Mucosa of stomach (tissue), 1 donor: ENCODE results near the gene RILPL2.
A peak's percentile ranks its signal among the peaks of the same experiment; 100 is the strongest.
"Not testable (repeated sequence)": the region's sequence is repeated elsewhere in the genome, so short reads cannot be mapped to it uniquely, and the experiment has no call there.

Experiments used
- H3K27me3 ChIP-seq: one replicate; pipeline ENCODE4 v1.7.0; 2013; ENCODE audit warnings: mild to moderate bottlenecking, low read length; ENCODE audit not compliant: control insufficient read depth, insufficient read depth
- H3K36me3 ChIP-seq: one replicate; pipeline ENCODE4 v1.7.0; 2013; ENCODE audit warnings: low read length; ENCODE audit not compliant: control insufficient read depth, insufficient read depth
- H3K4me1 ChIP-seq: one replicate; pipeline ENCODE4 v1.7.0; 2013; ENCODE audit warnings: mild to moderate bottlenecking, low read length; ENCODE audit not compliant: control insufficient read depth, insufficient read depth
- H3K4me3 ChIP-seq: one replicate; pipeline ENCODE4 v1.7.0; 2013; ENCODE audit warnings: low read length
- H3K9ac ChIP-seq: one replicate; pipeline ENCODE4 v1.7.0; 2013; ENCODE audit warnings: mild to moderate bottlenecking, low read length, moderate library complexity
- H3K9me3 ChIP-seq: one replicate; pipeline ENCODE4 v1.7.0; 2013; ENCODE audit warnings: mild to moderate bottlenecking, low read length, moderate library complexity; ENCODE audit not compliant: control insufficient read depth
- donor health status: Pancreatic carcinoma.

RILPL2 gene

DNA sequence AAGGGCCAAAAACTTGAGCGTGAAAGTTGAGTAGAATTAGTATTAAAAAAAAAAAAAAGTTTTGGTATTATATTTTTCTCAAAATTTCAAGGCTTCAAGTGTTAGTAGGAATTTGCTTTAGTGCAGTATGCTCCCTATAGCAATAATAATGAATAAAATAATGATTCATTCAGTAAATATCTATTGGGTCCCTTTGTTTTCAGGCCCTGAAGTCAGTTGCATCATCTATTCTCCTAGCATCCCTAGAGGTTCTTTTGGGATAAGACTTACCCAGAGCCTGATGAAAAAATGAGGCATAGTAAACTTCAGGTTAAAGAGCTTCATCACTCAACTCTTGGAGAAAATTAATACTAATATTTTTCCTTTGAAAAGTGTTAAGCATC is 51.5 kb downstream of the RILPL2 start:
- no peaks in the 10 kb centered on the region for H3K27me3 ChIP-seq
- no peaks in the 10 kb centered on the region for H3K9me3 ChIP-seq
- H3K9ac ChIP-seq, result peak overlapping the region; percentile 64
- H3K4me3 ChIP-seq, result no peak overlapping the region
- H3K4me1 ChIP-seq, result peaks cover 14% of the 10 kb centered on the region
- no peaks in the 10 kb centered on the region for H3K36me3 ChIP-seq

DNA sequence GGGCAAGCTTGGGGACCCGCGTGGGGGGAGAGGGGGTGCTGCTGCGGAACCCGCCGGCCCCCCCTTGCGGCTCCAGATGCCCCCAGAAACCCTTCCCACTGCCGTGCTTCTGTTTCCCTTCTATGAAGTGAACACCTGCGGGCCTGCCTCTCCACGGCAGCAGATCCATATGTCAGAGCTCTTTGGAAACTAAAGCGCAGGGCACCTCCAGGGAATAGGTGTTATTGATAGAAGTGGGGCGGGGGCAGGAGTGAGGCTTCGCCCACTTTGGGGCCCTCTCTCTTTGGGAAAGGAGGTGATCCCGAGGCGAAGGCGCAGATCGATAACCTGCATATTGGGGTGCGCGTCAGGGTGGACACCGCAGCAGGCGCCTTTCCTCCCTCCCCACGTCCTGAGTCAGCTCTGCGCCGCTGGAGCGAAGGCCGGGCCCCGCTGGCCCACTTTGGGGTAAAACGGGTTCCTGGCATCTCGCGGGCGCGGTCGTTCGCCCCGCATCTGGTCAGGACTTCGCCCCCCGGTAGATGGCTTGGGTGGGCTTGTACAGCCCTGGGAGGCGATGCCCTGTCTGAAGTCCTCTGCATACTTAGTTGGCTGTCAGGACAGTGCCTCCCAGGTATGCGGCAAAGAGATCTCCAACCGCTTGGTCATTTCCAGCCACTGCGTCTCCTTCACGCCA is 52.0 kb downstream of the RILPL2 start:
- Histone ChIP-seq H3K9ac (peak overlapping the region; percentile 64), H3K36me3 (no peaks in the 10 kb centered on the region), H3K9me3 (no peaks in the 10 kb centered on the region), H3K4me1 (peaks cover 13% of the 10 kb centered on the region), H3K4me3 (peak overlapping the region; percentile 63), H3K27me3 (no peaks in the 10 kb centered on the region)

DNA sequence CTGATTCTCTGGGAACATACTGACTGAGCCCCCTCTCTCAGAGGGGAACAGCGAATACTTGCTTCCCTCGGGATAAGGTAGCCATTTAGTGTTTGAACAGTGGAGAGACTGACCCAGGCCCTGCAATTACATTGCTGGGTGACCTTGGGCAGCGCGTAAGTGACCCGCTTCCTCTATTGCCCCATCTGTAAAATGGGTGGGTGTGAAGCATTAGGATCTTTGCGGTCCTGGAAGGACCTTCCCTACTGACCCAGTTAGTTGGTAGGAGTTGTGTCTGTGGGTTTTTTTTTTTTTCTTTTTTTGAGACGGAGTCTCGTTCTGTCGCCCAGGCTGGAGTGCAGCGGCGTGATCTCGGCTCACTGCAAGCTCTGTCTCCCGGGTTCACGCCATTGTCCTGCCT is 53.8 kb downstream of the RILPL2 start:
- no peak overlapping the region for H3K9ac ChIP-seq
- H3K4me1 ChIP-seq, result peaks cover 8% of the 10 kb centered on the region
- H3K27me3 ChIP-seq, result no peaks in the 10 kb centered on the region
- H3K36me3 ChIP-seq, result no peaks in the 10 kb centered on the region
- H3K4me3 ChIP-seq, result no peak overlapping the region
- H3K9me3 ChIP-seq, result no peaks in the 10 kb centered on the region

DNA sequence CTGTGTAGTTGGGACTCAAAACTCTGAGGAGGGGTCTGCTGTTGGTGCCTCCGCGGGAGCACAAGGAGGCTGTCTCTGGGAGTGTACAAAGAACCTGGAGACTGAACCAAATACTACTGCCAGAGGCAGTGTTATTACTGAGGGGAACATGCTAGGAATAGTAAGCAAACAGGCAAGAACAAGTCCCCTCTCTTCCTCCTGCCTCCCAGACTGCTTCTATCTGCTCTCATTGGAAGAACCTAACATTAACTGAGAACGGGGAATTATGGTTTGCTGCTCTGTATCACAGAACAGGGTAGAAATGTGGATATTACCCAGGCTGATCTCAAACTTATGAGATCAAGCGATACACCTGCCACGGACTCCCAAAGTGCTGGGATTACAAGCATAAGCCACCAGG is 57.1 kb downstream of the RILPL2 start:
- Histone ChIP-seq H3K27me3 (no peaks in the 10 kb centered on the region), H3K9me3 (no peaks in the 10 kb centered on the region), H3K4me3 (no peak overlapping the region), H3K9ac (no peak overlapping the region), H3K4me1 (peaks cover under 1% of the 10 kb centered on the region), H3K36me3 (no peaks in the 10 kb centered on the region)

DNA sequence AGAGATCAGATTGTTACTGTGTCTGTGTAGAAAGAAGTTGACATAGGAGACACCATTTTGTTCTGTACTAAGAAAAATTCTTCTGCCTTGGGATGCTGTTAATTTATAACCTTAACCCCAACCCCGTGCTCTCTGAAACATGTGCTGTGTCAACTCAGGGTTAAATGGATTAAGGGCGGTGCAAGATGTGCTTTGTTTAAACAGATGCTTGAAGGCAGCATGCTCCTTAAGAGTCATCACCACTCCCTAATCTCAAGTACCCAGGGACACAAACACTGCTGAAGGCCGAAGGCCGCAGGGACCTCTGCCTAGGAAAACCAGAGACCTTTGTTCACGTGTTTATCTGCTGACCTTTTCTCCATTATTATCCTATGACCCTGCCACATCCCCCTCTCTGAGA is 64.1 kb downstream of the RILPL2 start:
- not testable (repeated sequence) for H3K36me3 ChIP-seq, H3K4me1 ChIP-seq, H3K9ac ChIP-seq, H3K27me3 ChIP-seq, H3K9me3 ChIP-seq, H3K4me3 ChIP-seq

DNA sequence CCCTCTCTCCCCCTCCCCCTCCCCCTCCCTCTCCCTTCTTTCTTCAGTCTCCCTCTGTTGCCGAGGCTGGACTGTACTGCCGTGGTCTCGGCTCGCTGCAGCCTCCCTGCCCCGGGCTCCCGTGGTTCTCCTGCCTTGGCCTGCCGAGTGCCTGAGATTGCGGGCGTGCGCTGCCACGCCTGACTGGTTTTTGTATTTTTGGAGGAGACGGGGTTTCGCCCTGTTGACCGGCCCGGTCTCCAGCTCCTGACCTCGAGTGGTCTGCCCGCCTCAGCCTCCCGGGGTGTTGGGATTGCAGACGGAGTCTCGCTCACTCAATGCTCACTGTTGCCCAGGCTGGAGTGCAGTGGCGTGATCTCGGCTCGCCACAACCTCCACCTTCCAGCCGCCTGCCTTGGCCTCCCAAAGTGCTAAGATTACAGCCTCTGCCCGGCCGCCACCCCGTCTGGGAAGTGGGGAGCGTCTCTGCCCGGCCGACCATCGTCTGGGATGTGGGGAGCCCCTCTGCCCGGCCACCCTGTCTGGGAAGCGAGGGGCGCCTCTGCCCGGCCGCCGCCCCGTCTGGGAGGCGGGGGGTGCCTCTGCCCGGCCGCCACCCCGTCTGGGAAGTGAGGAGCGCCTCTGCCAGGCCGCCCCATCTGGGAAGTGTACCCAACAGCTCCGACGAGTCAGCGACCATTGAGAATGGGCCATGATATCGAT is 64.7 kb downstream of the RILPL2 start:
- H3K4me1 ChIP-seq, H3K4me3 ChIP-seq, H3K36me3 ChIP-seq, H3K27me3 ChIP-seq, H3K9ac ChIP-seq, H3K9me3 ChIP-seq: not testable (repeated sequence)

DNA sequence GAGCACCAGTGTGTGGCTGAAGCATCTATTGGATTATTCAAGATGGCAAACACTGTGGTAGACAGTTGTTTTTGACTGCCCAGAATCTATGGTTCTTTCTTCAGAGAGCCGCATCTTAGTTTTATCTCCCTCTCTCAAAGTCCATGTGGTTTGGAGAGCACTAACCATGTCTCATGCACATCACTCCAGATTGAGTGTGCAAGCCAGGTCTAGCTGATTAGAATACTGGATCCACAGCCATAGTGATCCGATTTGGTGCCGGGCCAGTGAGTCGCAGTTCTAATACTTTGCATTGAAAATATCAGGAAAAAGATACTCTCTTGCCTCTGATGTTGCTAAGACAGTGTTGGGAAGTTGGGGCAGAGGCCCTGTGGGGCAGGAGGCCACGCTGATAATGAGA is 67.3 kb downstream of the RILPL2 start:
- Histone ChIP-seq H3K36me3 (no peaks in the 10 kb centered on the region), H3K9ac (no peak overlapping the region)

DNA sequence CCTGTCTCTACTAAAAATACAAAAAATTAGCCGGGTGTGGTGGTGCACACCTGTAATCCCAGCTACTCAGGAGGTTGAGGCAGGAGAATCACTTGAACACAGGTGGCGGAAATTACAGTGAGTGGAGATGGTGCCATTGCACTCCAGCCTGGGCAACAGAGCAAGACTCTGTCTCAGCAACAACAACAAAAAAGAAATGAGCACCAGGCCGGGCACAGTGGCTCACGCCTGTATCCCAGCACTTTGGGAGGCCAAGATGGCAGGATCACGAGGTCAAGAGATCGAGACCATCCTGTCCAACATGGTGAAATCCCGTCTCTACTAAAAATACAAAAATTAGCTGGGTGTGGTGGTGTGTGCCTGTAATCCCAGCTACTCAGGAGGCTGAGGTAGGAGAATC is 68.1 kb downstream of the RILPL2 start:
- not testable (repeated sequence) for H3K4me1 ChIP-seq, H3K4me3 ChIP-seq, H3K36me3 ChIP-seq, H3K9me3 ChIP-seq, H3K27me3 ChIP-seq, H3K9ac ChIP-seq

More for the DNA sequence above, 67.3 kb downstream of the RILPL2 start:
- H3K9me3 ChIP-seq, result no peaks in the 10 kb centered on the region
- H3K27me3 ChIP-seq, result no peaks in the 10 kb centered on the region
- no peaks in the 10 kb centered on the region for H3K4me1 ChIP-seq
- no peak overlapping the region for H3K4me3 ChIP-seq

DNA sequence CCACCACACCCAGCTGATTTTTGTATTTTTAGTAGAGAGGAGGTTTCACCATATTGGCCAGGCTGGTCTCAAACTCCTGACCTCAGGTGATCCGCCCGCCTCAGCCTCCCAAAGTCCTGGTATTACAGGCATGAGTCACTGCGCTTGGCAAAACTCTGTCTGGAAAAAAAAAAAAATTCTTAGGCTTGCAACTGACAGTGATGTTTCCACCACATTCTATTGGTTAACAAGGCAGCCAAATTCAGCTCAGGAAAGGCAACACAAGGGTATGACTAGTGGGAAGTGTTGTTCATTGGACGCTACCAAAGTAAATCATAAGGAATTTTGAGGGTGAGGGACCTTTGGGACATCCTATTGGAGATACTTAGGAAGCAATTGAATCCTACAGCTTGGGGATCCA is 69.0 kb downstream of the RILPL2 start:
- Histone ChIP-seq H3K9ac (no peak overlapping the region), H3K4me1 (peaks cover 10% of the 10 kb centered on the region), H3K36me3 (no peaks in the 10 kb centered on the region)

More for the DNA sequence above, 69.0 kb downstream of the RILPL2 start:
- Histone ChIP-seq H3K4me3 (no peak overlapping the region), H3K9me3 (no peaks in the 10 kb centered on the region), H3K27me3 (no peaks in the 10 kb centered on the region)
